Activated CD8-positive, alpha-beta T cell treated with anti-CD3 and anti-CD28 coated beads for 36 hours (primary cell): ENCODE results near the gene HSPB9. TPM values are rescaled to one million over a fixed set of nuclear protein-coding genes. Genes with fewer than 3 reads are reported as not detected.

ENCODE experiments used
- ATAC-seq: fragments of 200-7000 bp; cut with Tn5 transposase; one replicate; pipeline ENCODE4 v1.10.0; 2021; ENCODE audit warnings: mild to moderate bottlenecking, moderate library complexity
- CTCF ChIA-PET: fragments of 350-600 bp; sonication (Branson Sonifier 250); formaldehyde crosslinking; loops from one replicate; lab custom pipeline; 2021; ENCODE audit warnings: antibody characterized with exemption; lab: Charles Lee
- POLR2A ChIA-PET: fragments of 350-600 bp; sonication (Branson Sonifier 250); formaldehyde crosslinking; loops from one replicate; lab custom pipeline; 2021; ENCODE audit warnings: antibody characterized with exemption; lab: Charles Lee
- DNase-seq: peaks from one replicate; pipeline ENCODE4 v3.0.0-alpha.2; 2020
- H3K27ac Mint-ChIP-seq: one replicate; pipeline ENCODE4 v1.8.0; 2021; ENCODE audit warnings: mild to moderate bottlenecking, mixed read lengths
- H3K27me3 Mint-ChIP-seq: one replicate; pipeline ENCODE4 v1.8.0; 2021; ENCODE audit warnings: mixed read lengths
- H3K36me3 Mint-ChIP-seq: one replicate; pipeline ENCODE4 v1.8.0; 2021; ENCODE audit warnings: low read depth, mixed read lengths
- H3K4me1 Mint-ChIP-seq: one replicate; pipeline ENCODE4 v1.8.0; 2021; ENCODE audit warnings: low read depth, mixed read lengths
- H3K4me3 Mint-ChIP-seq: one replicate; pipeline ENCODE4 v1.8.0; 2021; ENCODE audit warnings: mild to moderate bottlenecking, moderate library complexity, mixed read lengths
- H3K9me3 Mint-ChIP-seq: one replicate; pipeline ENCODE4 v1.8.0; 2021; ENCODE audit warnings: mixed read lengths
- intact Hi-C: fragments of 100-400 bp; cut with micrococcal nuclease; formaldehyde crosslinking; loops from one replicate; pipeline ENCODE4 v1.10.0; 2022
- total RNA-seq, 2 experiments: library from RNA; stranded (reverse); gene quantifications; one replicate each; pipeline ENCODE4 v1.2.3, GENCODE V29; 2021
- TF ChIP-seq, protein P1 (sequence below): fragments of 200-600 bp; IDR thresholded peaks from one replicate; pipeline ENCODE4 v1.8.0; 2022; ENCODE audit warnings: antibody characterized with exemption, mild to moderate bottlenecking

The HSPB9 gene
- total RNA-seq, 2 experiments from 2014 or later, result 0.41 TPM; not detected in 1

DNA sequence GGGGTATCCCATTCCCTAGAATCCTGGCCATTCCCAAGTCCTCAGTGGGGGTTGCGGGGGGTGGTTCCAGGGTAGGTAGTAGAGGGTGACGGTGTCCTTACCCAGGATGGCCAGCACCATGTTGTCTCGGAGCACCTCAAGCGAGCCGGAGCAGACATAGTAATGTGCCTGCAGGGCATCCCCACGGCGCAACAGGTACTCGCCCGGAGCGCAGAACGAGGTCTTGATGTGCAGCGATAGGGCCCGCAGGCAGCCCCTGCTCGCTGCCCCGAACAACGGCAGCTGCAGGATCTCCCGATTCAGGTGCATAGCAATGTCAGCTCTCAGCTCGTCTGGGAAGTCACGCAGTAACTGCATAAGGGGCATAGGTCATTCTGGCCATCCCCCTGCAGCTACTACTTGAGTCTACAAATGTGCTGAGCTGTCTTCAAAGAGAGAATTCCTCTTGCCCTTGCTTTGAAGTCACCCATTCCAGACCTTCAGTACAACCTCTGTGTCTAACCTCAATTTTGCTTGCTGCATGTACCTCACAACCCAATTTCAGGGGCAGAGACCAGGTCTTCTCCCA, 43.7 kb downstream of the HSPB9 start:
- TF ChIP-seq, protein P1, sequence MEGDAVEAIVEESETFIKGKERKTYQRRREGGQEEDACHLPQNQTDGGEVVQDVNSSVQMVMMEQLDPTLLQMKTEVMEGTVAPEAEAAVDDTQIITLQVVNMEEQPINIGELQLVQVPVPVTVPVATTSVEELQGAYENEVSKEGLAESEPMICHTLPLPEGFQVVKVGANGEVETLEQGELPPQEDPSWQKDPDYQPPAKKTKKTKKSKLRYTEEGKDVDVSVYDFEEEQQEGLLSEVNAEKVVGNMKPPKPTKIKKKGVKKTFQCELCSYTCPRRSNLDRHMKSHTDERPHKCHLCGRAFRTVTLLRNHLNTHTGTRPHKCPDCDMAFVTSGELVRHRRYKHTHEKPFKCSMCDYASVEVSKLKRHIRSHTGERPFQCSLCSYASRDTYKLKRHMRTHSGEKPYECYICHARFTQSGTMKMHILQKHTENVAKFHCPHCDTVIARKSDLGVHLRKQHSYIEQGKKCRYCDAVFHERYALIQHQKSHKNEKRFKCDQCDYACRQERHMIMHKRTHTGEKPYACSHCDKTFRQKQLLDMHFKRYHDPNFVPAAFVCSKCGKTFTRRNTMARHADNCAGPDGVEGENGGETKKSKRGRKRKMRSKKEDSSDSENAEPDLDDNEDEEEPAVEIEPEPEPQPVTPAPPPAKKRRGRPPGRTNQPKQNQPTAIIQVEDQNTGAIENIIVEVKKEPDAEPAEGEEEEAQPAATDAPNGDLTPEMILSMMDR, result no peak
- ChIA-PET POLR2A (interaction anchor here (0.6 kb wide), 1 partner anchor 123 kb away, joined by 3 read pairs; the partner anchor contains the start of gene STAT5A), CTCF (no interaction called here)
- ATAC-seq (no peak), DNase-seq (no peak)
- Mint-ChIP-seq H3K27me3 (no peaks in the 10 kb centered on the region), H3K4me1 (no peaks in the 10 kb centered on the region), H3K9me3 (no peaks in the 10 kb centered on the region), H3K4me3 (no peak overlapping the region), H3K36me3 (no peaks in the 10 kb centered on the region), H3K27ac (no peak overlapping the region)
- intact Hi-C loops, result no loop called here

DNA sequence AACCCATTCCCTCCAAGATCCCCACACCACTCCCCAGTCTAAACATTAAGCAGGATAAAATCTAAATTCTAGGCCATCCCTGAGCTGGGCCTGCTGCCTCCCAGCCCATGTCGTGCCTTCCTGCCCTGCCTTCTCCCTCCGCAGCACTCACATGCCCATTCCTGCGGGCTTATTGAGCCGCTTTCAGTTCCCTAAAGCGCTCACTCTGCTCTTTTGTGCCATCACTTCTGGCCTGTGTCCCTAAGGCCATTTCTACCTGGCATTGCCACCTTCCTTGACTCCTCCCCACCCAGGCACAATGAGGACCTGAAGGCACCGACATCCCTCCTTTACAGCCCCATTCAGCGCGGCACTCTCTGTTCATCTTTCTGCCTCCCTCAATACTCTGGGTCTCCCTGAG, 45.2 kb downstream of the HSPB9 start:
- ATAC-seq, result no peak
- Mint-ChIP-seq H3K27me3 (no peaks in the 10 kb centered on the region), H3K36me3 (no peaks in the 10 kb centered on the region), H3K4me3 (no peak overlapping the region), H3K9me3 (no peaks in the 10 kb centered on the region), H3K4me1 (no peaks in the 10 kb centered on the region), H3K27ac (no peak overlapping the region)
- ChIA-PET POLR2A (interaction anchor here (2.8 kb wide), 1 partner anchor 11 kb away, joined by 7 read pairs; no protein-coding TSS in a partner anchor), CTCF (no interaction called here)
- DNase-seq, result no peak
- intact Hi-C loops, result no loop called here
- TF ChIP-seq, protein P1, result no peak

DNA sequence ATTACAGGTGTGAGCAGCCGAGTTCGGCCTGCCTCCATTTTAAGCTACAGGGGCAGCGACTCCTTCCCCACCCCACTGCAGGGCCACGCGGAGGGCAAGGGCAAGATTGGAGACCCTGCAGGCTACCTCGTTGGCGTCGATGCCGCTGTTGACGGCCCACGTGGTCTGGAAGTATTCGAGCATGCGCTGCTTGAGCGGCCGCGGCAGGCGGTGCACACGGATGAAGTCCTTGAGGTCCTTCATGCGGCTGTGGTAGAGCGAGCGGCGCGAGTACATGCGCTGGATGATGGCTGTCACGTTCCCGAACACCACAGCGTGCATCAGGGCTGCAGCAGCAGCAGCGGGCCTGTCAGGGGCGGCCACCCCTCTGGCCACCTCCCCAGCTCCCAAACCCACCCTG, 46.7 kb downstream of the HSPB9 start:
- Mint-ChIP-seq H3K4me1 (no peaks in the 10 kb centered on the region), H3K36me3 (no peaks in the 10 kb centered on the region), H3K9me3 (no peaks in the 10 kb centered on the region), H3K4me3 (no peak overlapping the region), H3K27me3 (no peaks in the 10 kb centered on the region), H3K27ac (no peak overlapping the region)
- ChIA-PET CTCF (no interaction called here), POLR2A (interaction anchor here (0.7 to 2.8 kb wide), 2 partner anchors 9 to 243 kb away, joined by 3 to 7 read pairs; no protein-coding TSS in a partner anchor)
- intact Hi-C loops, result no loop called here
- ATAC-seq (no peak), DNase-seq (no peak)
- TF ChIP-seq, protein P1, result no peak

DNA sequence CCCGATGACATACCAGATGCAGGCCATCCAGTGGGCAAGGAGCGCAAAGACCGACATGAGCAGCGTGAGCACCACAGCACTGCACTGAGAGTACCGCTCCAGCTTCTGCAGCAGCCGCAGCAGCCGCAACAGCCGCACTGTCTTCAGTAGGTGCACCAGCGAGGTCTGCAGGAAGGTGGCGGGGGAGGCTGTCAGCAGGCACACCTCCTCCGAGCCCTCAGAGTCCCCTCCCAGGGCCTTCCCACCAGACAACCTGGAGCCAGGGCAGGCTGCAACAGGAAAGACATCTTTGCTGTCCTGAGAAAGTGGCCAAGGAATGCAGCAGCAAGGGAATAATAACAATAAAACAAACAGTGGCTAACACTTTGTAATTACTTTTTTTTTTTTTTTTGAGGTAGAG, 49.2 kb downstream of the HSPB9 start:
- Mint-ChIP-seq H3K4me3 (no peak overlapping the region), H3K27ac (no peak overlapping the region), H3K27me3 (no peaks in the 10 kb centered on the region), H3K36me3 (no peaks in the 10 kb centered on the region), H3K9me3 (no peaks in the 10 kb centered on the region), H3K4me1 (no peaks in the 10 kb centered on the region)
- ChIA-PET CTCF (no interaction called here), POLR2A (no interaction called here)
- DNase-seq, result no peak
- ATAC-seq, result no peak
- intact Hi-C loops, result no loop called here
- TF ChIP-seq, protein P1, result no peak

Other genes starting within 250 kb of the HSPB9 start
- gene ACLY, start 203.9 kb upstream of the HSPB9 start, total RNA-seq, result 100 to 1,000 TPM; 185 to 186 TPM
- 1 to 10 TPM in 1 of 2 experiments, under 1 TPM in 1; 0.81 to 1.4 TPM for gene ODAD4, start 192.2 kb upstream of the HSPB9 start, total RNA-seq
- gene CNP, start 156.0 kb upstream of the HSPB9 start, total RNA-seq, result 10 to 100 TPM; 50.1 to 54.5 TPM
- gene DNAJC7, start 105.4 kb upstream of the HSPB9 start, total RNA-seq, result 10 to 100 TPM; 86.7 to 90.3 TPM
- 10 to 100 TPM; 13.8 to 15.0 TPM for gene NKIRAS2, start 102.7 kb upstream of the HSPB9 start, total RNA-seq
- under 1 TPM; 0.72 to 0.77 TPM for gene C17orf113, start 72.2 kb upstream of the HSPB9 start, total RNA-seq
- 1 to 10 TPM; 1.3 TPM for gene ZNF385C, start 24.3 kb upstream of the HSPB9 start, total RNA-seq
- 10 to 100 TPM; 31.7 to 36.2 TPM for gene DHX58, start 10.1 kb upstream of the HSPB9 start, total RNA-seq
- gene KAT2A, start 1.4 kb upstream of the HSPB9 start, total RNA-seq, result 10 to 100 TPM; 49.2 to 50.2 TPM
- 10 to 100 TPM; 30.7 to 32.5 TPM for gene RAB5C, start 32.2 kb downstream of the HSPB9 start, total RNA-seq
- under 1 TPM; 0.38 to 0.43 TPM for gene KCNH4, start 58.3 kb downstream of the HSPB9 start, total RNA-seq
- gene HCRT, start 62.6 kb downstream of the HSPB9 start, total RNA-seq, result not detected
- 10 to 100 TPM; 12.3 to 14.9 TPM for gene GHDC, start 71.7 kb downstream of the HSPB9 start, total RNA-seq
- 100 to 1,000 TPM; 128 to 129 TPM for gene STAT5B, start 153.6 kb downstream of the HSPB9 start, total RNA-seq
- gene STAT5A, start 165.7 kb downstream of the HSPB9 start, total RNA-seq, result 100 to 1,000 TPM; 163 to 190 TPM